ENCODE results near the gene PHF11. TPM values are rescaled to one million over a fixed set of nuclear protein-coding genes. Genes with fewer than 3 reads are reported as not detected.
A peak's percentile ranks its signal among the peaks of the same experiment; 100 is the strongest.

The PHF11 gene
- total and polyA plus RNA-seq, 2 of the 13 experiments (the other 11 are each of a cell fraction or from before 2014, with no cell fraction given) = 15.8 to 22.0 TPM

DNA sequence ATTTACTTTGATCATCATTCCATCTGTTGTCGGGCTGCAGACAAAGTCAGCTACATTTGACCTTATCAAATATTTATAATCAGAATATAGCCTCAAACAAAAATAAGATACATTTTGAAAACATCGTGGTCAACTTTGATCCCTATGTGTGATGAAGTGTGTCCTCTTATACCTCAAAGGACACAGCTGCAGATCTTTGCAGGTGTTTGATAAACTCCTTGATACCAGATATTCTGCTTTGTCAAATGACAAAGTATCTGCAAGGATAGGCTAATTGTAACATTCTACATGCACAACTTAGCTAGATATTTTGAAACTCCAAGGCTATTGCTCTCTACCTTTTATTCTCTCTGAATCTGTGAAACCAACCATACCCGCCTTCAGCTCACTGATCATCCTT, 44.0 kb downstream of the PHF11 start:
- H3K4me3 ChIP-seq (replicated peaks in 1 of 3; ENCODE audit: insufficient read depth in 1 of 3, low read depth in 2 of 3, low read length in 3 of 3) = no peak overlapping the region
- no peaks in the 10 kb centered on the region for H4K20me1 ChIP-seq (ENCODE audit: insufficient read depth, low read length)
- peaks cover 6 to 38% of the 10 kb centered on the region in 2 experiments for H3K36me3 ChIP-seq (replicated peaks in 1 of 2; ENCODE audit: control insufficient read depth in 1 of 2, insufficient read depth in 2 of 2, low read length in 2 of 2)
- DNase-seq (ENCODE audit: low spot score) (no peak), ATAC-seq (no peak), FAIRE-seq (no peak)
- no peak overlapping the region for H3K9ac ChIP-seq (ENCODE audit: insufficient read depth, low read depth, low read length)
- CTCF ChIA-PET (ENCODE audit: low intra/inter-chr PET ratio, low total read pairs) = no interaction called here
- intact Hi-C loops (cut with micrococcal nuclease; ENCODE audit: unreplicated experiment) (no loop called here), in situ Hi-C loops (cut with HindIII; ENCODE audit: extremely low pct_ligation_motif_present, low pct_unique_long_range_greater_than_20kb) (no loop called here)
- no TSS peak for BruUV-seq (replicated peaks)
- WGBS (ENCODE audit: low lambda C conversion rate) = 93% methylated on average over 3 of the region's 3 CpGs
- no peak overlapping the region for H3K27ac ChIP-seq (ENCODE audit: extremely low read length, insufficient read depth, low read length)
- no peaks in the 10 kb centered on the region for H3K79me2 ChIP-seq (ENCODE audit: insufficient read depth, low read length)
- no peaks in the 10 kb centered on the region for H3K27me3 ChIP-seq (ENCODE audit: control insufficient read depth in 1 of 2, insufficient read depth in 2 of 2, low read length in 2 of 2)
- POLR2A ChIA-PET = no interaction called here
- H2AFZ ChIP-seq (ENCODE audit: low read length) = no peak overlapping the region
- no peak overlapping the region for H3K4me2 ChIP-seq (ENCODE audit: low read depth, low read length)
- no peaks in the 10 kb centered on the region for H3K9me3 ChIP-seq (ENCODE audit: low read length)
- H3K4me1 ChIP-seq (ENCODE audit: insufficient read depth, low read length) = no peaks in the 10 kb centered on the region
- TF ChIP-seq TOE1 (CRISPR knock-in tag; IDR thresholded peaks at IDR 0.05) = no peak

DNA sequence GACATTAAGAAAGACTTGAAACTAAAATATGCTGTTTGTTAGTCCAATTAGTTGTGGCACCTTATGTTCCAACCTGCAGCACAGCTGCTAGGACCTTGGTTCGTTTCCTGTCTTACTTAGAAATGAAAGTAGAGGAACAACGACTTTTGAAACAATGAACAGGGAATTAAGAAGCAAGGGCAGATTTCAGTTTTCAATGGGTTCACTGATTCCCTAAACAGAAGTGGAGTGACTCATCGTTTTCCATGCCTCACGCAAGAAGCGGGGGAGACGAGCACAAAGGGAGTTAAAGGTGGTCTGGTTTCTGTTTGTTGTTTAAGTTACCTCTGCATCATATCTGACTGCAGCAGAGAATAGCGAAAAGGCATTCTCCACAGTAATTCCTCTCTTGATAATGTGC, 44.8 kb downstream of the PHF11 start:
- BruUV-seq (replicated peaks) = no TSS peak
- intact Hi-C loops (cut with micrococcal nuclease; ENCODE audit: unreplicated experiment) (no loop called here), in situ Hi-C loops (cut with HindIII; ENCODE audit: extremely low pct_ligation_motif_present, low pct_unique_long_range_greater_than_20kb) (no loop called here)
- Histone ChIP-seq H3K27me3 (ENCODE audit: control insufficient read depth in 1 of 2, insufficient read depth in 2 of 2, low read length in 2 of 2) (no peaks in the 10 kb centered on the region), H3K27ac (ENCODE audit: extremely low read length, insufficient read depth, low read length) (no peak overlapping the region), H3K9me3 (ENCODE audit: low read length) (no peaks in the 10 kb centered on the region), H3K79me2 (ENCODE audit: insufficient read depth, low read length) (no peaks in the 10 kb centered on the region), H2AFZ (ENCODE audit: low read length) (no peak overlapping the region), H3K4me2 (ENCODE audit: low read depth, low read length) (no peak overlapping the region), H3K4me1 (ENCODE audit: insufficient read depth, low read length) (no peaks in the 10 kb centered on the region), H4K20me1 (ENCODE audit: insufficient read depth, low read length) (no peaks in the 10 kb centered on the region), H3K9ac (ENCODE audit: insufficient read depth, low read depth, low read length) (no peak overlapping the region), H3K4me3 (replicated peaks in 1 of 3; ENCODE audit: insufficient read depth in 1 of 3, low read depth in 2 of 3, low read length in 3 of 3) (no peak overlapping the region), H3K36me3 (replicated peaks in 1 of 2; ENCODE audit: control insufficient read depth in 1 of 2, insufficient read depth in 2 of 2, low read length in 2 of 2) (peaks cover 6 to 43% of the 10 kb centered on the region in 2 experiments)
- peak in 1 of 2 experiments; percentile 40; a peak in 2 of 4 replicates for TF ChIP-seq MAFK (conservative IDR thresholded peaks at IDR 0.05 in 1 of 2, IDR thresholded peaks at IDR 0.05 in 1 of 2; ENCODE audit: low read length in 2 of 2)
- TF ChIP-seq MAFG (CRISPR knock-in tag; IDR thresholded peaks at IDR 0.05) = no peak
- TF ChIP-seq NFE2L2 (IDR thresholded peaks at IDR 0.05; ENCODE audit: low read length) = peak; percentile 75
- TF ChIP-seq, protein P1, sequence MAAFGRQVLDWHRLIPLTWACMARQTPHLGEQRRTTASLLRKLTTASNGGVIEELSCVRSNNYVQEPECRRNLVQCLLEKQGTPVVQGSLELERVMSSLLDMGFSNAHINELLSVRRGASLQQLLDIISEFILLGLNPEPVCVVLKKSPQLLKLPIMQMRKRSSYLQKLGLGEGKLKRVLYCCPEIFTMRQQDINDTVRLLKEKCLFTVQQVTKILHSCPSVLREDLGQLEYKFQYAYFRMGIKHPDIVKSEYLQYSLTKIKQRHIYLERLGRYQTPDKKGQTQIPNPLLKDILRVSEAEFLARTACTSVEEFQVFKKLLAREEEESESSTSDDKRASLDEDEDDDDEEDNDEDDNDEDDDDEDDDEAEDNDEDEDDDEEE (CRISPR knock-in tag; IDR thresholded peaks at IDR 0.05) = no peak
- WGBS (ENCODE audit: low lambda C conversion rate) = 89% methylated on average over 7 of the region's 7 CpGs
- DNase-seq (ENCODE audit: low spot score) (no peak), FAIRE-seq (no peak), ATAC-seq (no peak)
- CTCF ChIA-PET (ENCODE audit: low intra/inter-chr PET ratio, low total read pairs) = no interaction called here
- POLR2A ChIA-PET = no interaction called here

Measured in HepG2 (cell line).